H1 (cell line): ENCODE data around the gene SCAMP3. TPM values are rescaled to one million over a fixed set of nuclear protein-coding genes. Genes with fewer than 3 reads are reported as not detected.

Experiments used
- ATF2 ChIP-seq: IDR thresholded peaks from 2 replicates; pipeline ENCODE4 v1.6.1; 2012; ENCODE audit warnings: low read length, inconsistent platforms
- CHD2 ChIP-seq: IDR thresholded peaks from 2 replicates; pipeline ENCODE4 v1.6.1; 2012; ENCODE audit warnings: low read length, improper control_type of control experiment
- CTBP2 ChIP-seq: IDR thresholded peaks from 2 replicates; pipeline ENCODE4 v1.7.0; 2011; ENCODE audit warnings: borderline replicate concordance, mild to moderate bottlenecking, moderate library complexity, mixed read lengths, low read length; ENCODE audit not compliant: insufficient read depth, insufficient read length
- EGR1 ChIP-seq: IDR thresholded peaks from 2 replicates; pipeline ENCODE4 v1.6.1; 2011; ENCODE audit warnings: low read depth, low read length, borderline replicate concordance
- HDAC2 ChIP-seq, 2 experiments: fragments of 300-600 bp in 1 of 2; sonication (generic) in 1 of 2; IDR thresholded peaks; 2 replicates each; pipeline ENCODE4 v1.6.1; 2011 to 2012; ENCODE audit warnings: low read depth in 2 of 2, low read length in 2 of 2, mild to moderate bottlenecking in 2 of 2, moderate library complexity in 2 of 2, borderline replicate concordance in 1 of 2, inconsistent platforms in 1 of 2
- HDAC6 ChIP-seq: IDR thresholded peaks from one replicate; pipeline ENCODE4 v1.7.1; 2012; ENCODE audit warnings: low read depth, mild to moderate bottlenecking, inconsistent platforms, low read length, moderate library complexity
- KDM4A ChIP-seq: IDR thresholded peaks from one replicate; pipeline ENCODE4 v1.7.1; 2012; ENCODE audit warnings: low read depth, mild to moderate bottlenecking, moderate library complexity, low read length, inconsistent platforms; ENCODE audit not compliant: severe bottlenecking
- MAFK ChIP-seq: IDR thresholded peaks from 2 replicates; pipeline ENCODE4 v1.6.1; 2012; ENCODE audit warnings: low read depth, mild to moderate bottlenecking, improper control_type of control experiment, low read length
- PHF8 ChIP-seq: fragments of 200-600 bp; sonication (generic); conservative IDR thresholded peaks from 2 replicates; pipeline ENCODE4 v1.7.1; 2012; ENCODE audit warnings: low read depth, mild to moderate bottlenecking, inconsistent platforms, low read length, moderate library complexity
- POLR2A ChIP-seq, 2 experiments: IDR thresholded peaks; 1 replicate in 1 of 2; 2 replicates in 1 of 2; pipeline ENCODE4 v1.6.1; 2011; ENCODE audit warnings: low read depth in 2 of 2, low read length in 2 of 2, mild to moderate bottlenecking in 2 of 2; ENCODE audit errors: control extremely low read depth in 1 of 2
- RNF2 ChIP-seq: fragments of 200-900, 300-1000 bp; sonication (generic); IDR thresholded peaks from 2 replicates; pipeline ENCODE4 v1.7.1; 2016; ENCODE audit warnings: borderline replicate concordance, low read depth, mild to moderate bottlenecking, antibody characterized with exemption, low read length; ENCODE audit not compliant: poor library complexity, severe bottlenecking; ENCODE audit errors: missing control alignments
- SIX5 ChIP-seq: IDR thresholded peaks from 2 replicates; pipeline ENCODE4 v1.6.1; 2011; ENCODE audit warnings: mild to moderate bottlenecking, low read depth, low read length
- SP1 ChIP-seq: IDR thresholded peaks from 2 replicates; pipeline ENCODE4 v1.6.1; 2011; ENCODE audit warnings: low read depth, low read length
- SUZ12 ChIP-seq: fragments of 200-600 bp; sonication (generic); IDR thresholded peaks from 2 replicates; pipeline ENCODE4 v1.6.1; 2012; ENCODE audit warnings: mild to moderate bottlenecking, inconsistent platforms, low read length, moderate library complexity, mixed read lengths
- TAF7 ChIP-seq: optimal IDR thresholded peaks from 2 replicates; pipeline ENCODE3; 2011; ENCODE audit warnings: low read depth, mild to moderate bottlenecking, inconsistent platforms, low read length, moderate library complexity, borderline replicate concordance
- polyA plus RNA-seq, 7 experiments: library from polyadenylated mRNA; depleted of rRNA in 3 of 7; stranded (reverse) in 5 of 7; unstranded in 2 of 7; fragments of >200 nt in 5 of 7; fragments of 200-250 nt in 2 of 7; gene quantifications; 1 replicate in 5 of 7; 2 replicates in 1 of 7; 4 replicates in 1 of 7; pipeline versions ENCODE4 v1.2.1 to v1.2.3, GENCODE V29; 2011 to 2013; ENCODE audit warnings: missing spikeins in 2 of 7, mixed read lengths in 2 of 7
- total RNA-seq: library from RNA; stranded (reverse); fragmentation: NEBNext Ultra II Directional; extraction: Animal tissue kit (Norgen Biotek cat#: 25700); gene quantifications from 2 replicates; pipeline ENCODE4 v1.2.1, GENCODE V29; 2021
- TF ChIP-seq, protein P1 (sequence below): IDR thresholded peaks from 2 replicates; pipeline ENCODE4 v1.6.1; 2011; ENCODE audit warnings: low read length, improper control_type of control experiment
- TF ChIP-seq, protein P2 (sequence below), 3 experiments: IDR thresholded peaks; 1 replicate in 2 of 3; 2 replicates in 1 of 3; pipeline versions ENCODE4 v1.5.1 to v1.6.1; 2011; ENCODE audit warnings: low read length in 3 of 3, mild to moderate bottlenecking in 3 of 3, inconsistent platforms in 2 of 3, low read depth in 1 of 3, moderate library complexity in 1 of 3; ENCODE audit not compliant: insufficient read depth in 1 of 3; ENCODE audit errors: control extremely low read depth in 1 of 3

The SCAMP3 gene
- total and polyA plus RNA-seq, 2 of the 8 experiments (the other 6 are each of a cell fraction or from before 2014, with no cell fraction given), result 48.9 to 143 TPM

DNA sequence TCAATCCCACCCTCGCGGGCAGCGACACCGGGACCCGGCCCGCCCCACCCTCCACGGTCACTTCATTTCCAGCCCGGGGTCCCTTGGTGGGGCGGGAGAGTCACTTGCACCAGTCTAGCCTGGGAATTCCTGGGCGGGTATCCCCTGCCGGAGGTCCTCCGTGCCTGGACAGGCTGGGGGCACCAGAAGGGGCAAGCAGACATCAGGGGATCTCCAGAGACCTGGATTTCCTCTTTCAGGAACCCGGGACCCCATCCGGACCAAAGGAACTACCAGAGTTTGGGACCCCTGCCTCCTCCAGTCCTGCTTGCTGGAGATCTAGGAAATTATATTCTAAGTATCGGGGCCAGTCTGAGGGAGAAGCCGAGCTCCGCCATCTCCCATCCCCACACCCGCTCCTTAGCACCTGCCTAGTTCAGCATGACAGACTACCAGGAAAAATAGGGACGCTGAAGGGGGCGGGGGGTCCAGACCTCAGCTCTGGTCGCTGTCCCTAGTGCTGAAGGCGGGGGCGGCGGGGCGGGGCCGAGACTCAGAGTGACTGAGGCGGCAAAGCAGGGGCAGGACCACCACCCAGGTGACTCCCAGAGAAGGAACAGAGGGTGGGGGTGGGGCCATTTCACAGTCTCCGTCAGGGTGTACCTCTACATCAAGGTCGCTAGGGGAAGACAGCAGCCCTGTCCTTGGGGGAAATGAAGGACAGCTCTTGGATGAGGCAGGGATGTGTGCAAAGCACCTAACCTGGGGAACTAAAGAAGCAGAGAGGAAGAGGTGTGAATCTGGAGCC lies 15.9 kb upstream of the SCAMP3 start (continued):
- TF ChIP-seq HDAC2 (IDR thresholded peaks at IDR 0.05; ENCODE audit: borderline replicate concordance in 1 of 2, low read depth in 2 of 2, low read length in 2 of 2) (peak in 1 of 2 experiments; percentile 69; a peak in 3 of 4 replicates), SUZ12 (no peak), HDAC6 (no peak), TAF7 (no peak), KDM4A (peak; percentile 7), CTBP2 (no peak), SIX5 (no peak), MAFK (no peak), ATF2 (no peak), SP1 (no peak), CHD2 (peak; percentile 25; the same call in 1 of the 2 replicates), RNF2 (no peak), POLR2A (IDR thresholded peaks at IDR 0.05; ENCODE audit: control extremely low read depth in 1 of 2, low read depth in 2 of 2, low read length in 2 of 2) (no peak), EGR1 (peak; percentile 100), PHF8 (no peak)
- TF ChIP-seq, protein P1, sequence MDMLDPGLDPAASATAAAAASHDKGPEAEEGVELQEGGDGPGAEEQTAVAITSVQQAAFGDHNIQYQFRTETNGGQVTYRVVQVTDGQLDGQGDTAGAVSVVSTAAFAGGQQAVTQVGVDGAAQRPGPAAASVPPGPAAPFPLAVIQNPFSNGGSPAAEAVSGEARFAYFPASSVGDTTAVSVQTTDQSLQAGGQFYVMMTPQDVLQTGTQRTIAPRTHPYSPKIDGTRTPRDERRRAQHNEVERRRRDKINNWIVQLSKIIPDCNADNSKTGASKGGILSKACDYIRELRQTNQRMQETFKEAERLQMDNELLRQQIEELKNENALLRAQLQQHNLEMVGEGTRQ, result no peak
- TF ChIP-seq, protein P2, sequence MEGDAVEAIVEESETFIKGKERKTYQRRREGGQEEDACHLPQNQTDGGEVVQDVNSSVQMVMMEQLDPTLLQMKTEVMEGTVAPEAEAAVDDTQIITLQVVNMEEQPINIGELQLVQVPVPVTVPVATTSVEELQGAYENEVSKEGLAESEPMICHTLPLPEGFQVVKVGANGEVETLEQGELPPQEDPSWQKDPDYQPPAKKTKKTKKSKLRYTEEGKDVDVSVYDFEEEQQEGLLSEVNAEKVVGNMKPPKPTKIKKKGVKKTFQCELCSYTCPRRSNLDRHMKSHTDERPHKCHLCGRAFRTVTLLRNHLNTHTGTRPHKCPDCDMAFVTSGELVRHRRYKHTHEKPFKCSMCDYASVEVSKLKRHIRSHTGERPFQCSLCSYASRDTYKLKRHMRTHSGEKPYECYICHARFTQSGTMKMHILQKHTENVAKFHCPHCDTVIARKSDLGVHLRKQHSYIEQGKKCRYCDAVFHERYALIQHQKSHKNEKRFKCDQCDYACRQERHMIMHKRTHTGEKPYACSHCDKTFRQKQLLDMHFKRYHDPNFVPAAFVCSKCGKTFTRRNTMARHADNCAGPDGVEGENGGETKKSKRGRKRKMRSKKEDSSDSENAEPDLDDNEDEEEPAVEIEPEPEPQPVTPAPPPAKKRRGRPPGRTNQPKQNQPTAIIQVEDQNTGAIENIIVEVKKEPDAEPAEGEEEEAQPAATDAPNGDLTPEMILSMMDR (IDR thresholded peaks at IDR 0.05; ENCODE audit: control extremely low read depth in 1 of 3, insufficient read depth in 1 of 3, low read depth in 1 of 3, low read length in 3 of 3), result peak; percentile 64 to 83 (median 71)
